Activated CD8-positive, alpha-beta memory T cell treated with anti-CD3 and anti-CD28 coated beads, Interleukin-2, amount 10 ng/mL, durations not matched to agents 7 days and 5 days (primary cell): Measurements from ENCODE around the gene PIAS2. TPM values are rescaled to one million over a fixed set of nuclear protein-coding genes. Genes with fewer than 3 reads are reported as not detected.

ENCODE experiments used
- ATAC-seq: fragments of 150-1000 bp; cut with Tn5 transposase; one replicate; pipeline ENCODE4 v1.10.0; 2021; ENCODE audit warnings: moderate library complexity
- CTCF ChIA-PET: fragments of 350-600 bp; sonication (Branson Sonifier 250); formaldehyde crosslinking; loops from one replicate; lab custom pipeline; 2021; ENCODE audit warnings: antibody characterized with exemption; lab: Charles Lee
- DNase-seq: peaks from one replicate; pipeline ENCODE4 v3.0.0-alpha.2; 2020
- H3K27ac Mint-ChIP-seq: one replicate; pipeline ENCODE4 v1.8.0; 2021; ENCODE audit warnings: mild to moderate bottlenecking, mixed read lengths
- H3K27me3 Mint-ChIP-seq: one replicate; pipeline ENCODE4 v1.8.0; 2021; ENCODE audit warnings: mixed read lengths
- H3K36me3 Mint-ChIP-seq: one replicate; pipeline ENCODE4 v1.8.0; 2021; ENCODE audit warnings: mild to moderate bottlenecking, mixed read lengths
- H3K4me1 Mint-ChIP-seq: one replicate; pipeline ENCODE4 v1.8.0; 2021; ENCODE audit warnings: mixed read lengths
- H3K4me3 Mint-ChIP-seq: one replicate; pipeline ENCODE4 v1.8.0; 2021; ENCODE audit warnings: mild to moderate bottlenecking, moderate library complexity, mixed read lengths
- H3K9me3 Mint-ChIP-seq: one replicate; pipeline ENCODE4 v1.8.0; 2022; ENCODE audit warnings: low read depth, mixed read lengths
- total RNA-seq, 2 experiments: library from RNA; stranded (reverse); gene quantifications; one replicate each; pipeline ENCODE4 v1.2.3, GENCODE V29; 2021

Gene PIAS2
- total RNA-seq, 2 experiments from 2014 or later, result 11.7 to 19.8 TPM

DNA sequence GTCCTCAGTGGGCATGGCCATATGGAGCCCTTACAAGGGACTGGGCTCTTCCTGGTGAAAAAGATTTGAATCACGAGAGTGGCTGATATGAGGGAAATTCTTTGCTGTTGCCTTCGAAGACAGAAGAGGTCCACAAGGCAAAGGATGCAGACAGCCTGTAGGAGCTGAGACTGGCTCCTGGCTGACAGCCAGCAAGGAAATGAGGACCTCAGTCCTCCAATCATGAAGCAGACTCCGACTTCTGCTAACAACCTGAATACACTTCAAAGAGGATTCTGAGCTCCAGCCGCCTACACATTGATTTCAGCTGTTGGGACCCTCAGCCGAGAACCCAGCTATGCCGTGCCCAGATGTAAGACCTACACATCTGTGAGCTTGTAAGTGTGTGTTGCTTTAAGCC is 157.4 kb downstream of the PIAS2 start:
- Mint-ChIP-seq H3K4me3 (no peak overlapping the region), H3K36me3 (no peaks in the 10 kb centered on the region), H3K27me3 (peaks cover 79% of the 10 kb centered on the region), H3K4me1 (peaks cover 8% of the 10 kb centered on the region), H3K9me3 (no peaks in the 10 kb centered on the region), H3K27ac (no peak overlapping the region)
- CTCF ChIA-PET, result interaction anchor here (0.7 kb wide), 1 partner anchor 9 kb away, joined by 3 read pairs; no protein-coding TSS in a partner anchor
- DNase-seq (no peak), ATAC-seq (no peak)

- peak within 1 kb of the TSS; percentile 44 for H3K4me3 Mint-ChIP-seq
- ATAC-seq (no peak), DNase-seq (no peak)
- peak within 1 kb of the TSS; percentile 41 for H3K27ac Mint-ChIP-seq
- H3K27me3 Mint-ChIP-seq, result peaks cover 71% of the 10 kb centered on the region
- no peaks in the 10 kb centered on the region for H3K9me3 Mint-ChIP-seq
- H3K36me3 Mint-ChIP-seq, result peaks cover 2% of the 10 kb centered on the region
- CTCF ChIA-PET, result no interaction called here
- peaks cover 18% of the 10 kb centered on the region for H3K4me1 Mint-ChIP-seq
Observed at GRCh38 chr18:46756559-46757201, 160.6 kb downstream of the PIAS2 start, which contains the start of gene ST8SIA5. Gene ST8SIA5, minus strand, starts transcription at chr18:46757053. Its CDS starts 545 bp downstream, at chr18:46756508.

- H3K36me3 Mint-ChIP-seq, result peaks cover 2% of the 10 kb centered on the region
- H3K4me1 Mint-ChIP-seq, result peaks cover 18% of the 10 kb centered on the region
- H3K9me3 Mint-ChIP-seq, result no peaks in the 10 kb centered on the region
- H3K4me3 Mint-ChIP-seq, result no peak overlapping the region
- ATAC-seq (no peak), DNase-seq (no peak)
- peaks cover 67% of the 10 kb centered on the region for H3K27me3 Mint-ChIP-seq
- no peak overlapping the region for H3K27ac Mint-ChIP-seq
- CTCF ChIA-PET, result no interaction called here
Observed at GRCh38 chr18:46756025-46756558, 161.2 kb downstream of the PIAS2 start.

- peaks cover 18% of the 10 kb centered on the region for H3K4me1 Mint-ChIP-seq
- ATAC-seq, result no peak
- H3K36me3 Mint-ChIP-seq, result peaks cover 2% of the 10 kb centered on the region
Observed at GRCh38 chr18:46755315-46756024, 161.8 kb downstream of the PIAS2 start.

GRCh38 chr18:46754661-46755292 is 162.5 kb downstream of the PIAS2 start:
- CTCF ChIA-PET, result no interaction called here
- Mint-ChIP-seq H3K36me3 (peaks cover 2% of the 10 kb centered on the region), H3K4me3 (no peak overlapping the region), H3K27ac (no peak overlapping the region), H3K4me1 (peaks cover 18% of the 10 kb centered on the region), H3K9me3 (no peaks in the 10 kb centered on the region), H3K27me3 (peaks cover 60% of the 10 kb centered on the region)
- DNase-seq (no peak), ATAC-seq (no peak)

More at GRCh38 chr18:46755315-46756024, 161.8 kb downstream of the PIAS2 start:
- no peak overlapping the region for H3K4me3 Mint-ChIP-seq
- CTCF ChIA-PET, result no interaction called here
- no peak overlapping the region for H3K27ac Mint-ChIP-seq
- H3K27me3 Mint-ChIP-seq, result peaks cover 62% of the 10 kb centered on the region
- DNase-seq, result no peak
- no peaks in the 10 kb centered on the region for H3K9me3 Mint-ChIP-seq

- peaks cover 18% of the 10 kb centered on the region for H3K4me1 Mint-ChIP-seq
- no peak overlapping the region for H3K4me3 Mint-ChIP-seq
- H3K27ac Mint-ChIP-seq, result no peak overlapping the region
- DNase-seq, result no peak
- H3K27me3 Mint-ChIP-seq, result peaks cover 54% of the 10 kb centered on the region
- CTCF ChIA-PET, result no interaction called here
- peaks cover 2% of the 10 kb centered on the region for H3K36me3 Mint-ChIP-seq
- ATAC-seq, result peak; percentile 45
- no peaks in the 10 kb centered on the region for H3K9me3 Mint-ChIP-seq
Observed at GRCh38 chr18:46754188-46754587, 163.1 kb downstream of the PIAS2 start.

Other genes with a start within 250 kb of the PIAS2 start
- under 1 TPM in 1 of 2 experiments, not detected in 1; 0.23 TPM for gene ST8SIA5, start 160.5 kb downstream of the PIAS2 start, total RNA-seq
- under 1 TPM; 0.45 to 0.79 TPM for gene KATNAL2, start 95 bp upstream of the PIAS2 start, total RNA-seq
- not detected for gene ELOA2, start 118.1 kb upstream of the PIAS2 start, total RNA-seq
- gene HDHD2, start 233.0 kb upstream of the PIAS2 start, total RNA-seq, result 10 to 100 TPM; 32.6 to 33.4 TPM